GM10266 (cell line): ENCODE measurements around the gene DDN.

ENCODE experiments used
- DNase-seq: peaks from one replicate; pipeline ENCODE4 v3.0.0; 2012; ENCODE audit errors: extremely low spot score
- CTCF ChIP-seq: IDR thresholded peaks from 2 replicates; pipeline ENCODE4 v1.5.1; 2012; ENCODE audit warnings: mild to moderate bottlenecking, low read depth; ENCODE audit not compliant: control insufficient read depth, insufficient read depth; ENCODE audit errors: missing control alignments

The DDN gene

GRCh38 chr12:48999371-49000131, at the start of gene DDN:
Gene DDN (minus strand): TSS chr12:48999375. CDS start chr12:48999287, 88 bp downstream.
- TF ChIP-seq CTCF, result no peak
- peak; percentile 87 for DNase-seq

GRCh38 chr12:49048953-49049352, 49.8 kb upstream of the DDN start:
- no peak for DNase-seq
- no peak for TF ChIP-seq CTCF

GRCh38 chr12:49046129-49046895, 47.1 kb upstream of the DDN start:
- no peak for DNase-seq
- TF ChIP-seq CTCF, result no peak

GRCh38 chr12:49044660-49045059, 45.5 kb upstream of the DDN start:
- DNase-seq, result no peak
- TF ChIP-seq CTCF, result no peak

- peak; percentile 89 for DNase-seq
- peak; percentile 82 for TF ChIP-seq CTCF
Observed at GRCh38 chr12:49043856-49044258, 44.7 kb upstream of the DDN start.

- DNase-seq, result no peak
- no peak for TF ChIP-seq CTCF
Observed at GRCh38 chr12:49043241-49043640, 44.1 kb upstream of the DDN start.

- no peak for DNase-seq
- TF ChIP-seq CTCF, result no peak
Observed at GRCh38 chr12:49041881-49042484, 42.8 kb upstream of the DDN start.
